Head of caudate nucleus (tissue), 42 donors: ENCODE measurements around the gene PTPRO.
A peak's percentile ranks its signal among the peaks of the same experiment; 100 is the strongest.

Source experiments
- DNase-seq, 42 donors: peaks; one replicate each; pipeline versions ENCODE4 v3.0.0 to v3.0.0-alpha.2; 2020 to 2021; ENCODE audit warnings: mixed read lengths in 7 of 42
- intact Hi-C: fragments of 100-400 bp; cut with DNase I; formaldehyde crosslinking; loops from one replicate; pipeline ENCODE4 v1.15.0; 2022

The PTPRO gene

DNA sequence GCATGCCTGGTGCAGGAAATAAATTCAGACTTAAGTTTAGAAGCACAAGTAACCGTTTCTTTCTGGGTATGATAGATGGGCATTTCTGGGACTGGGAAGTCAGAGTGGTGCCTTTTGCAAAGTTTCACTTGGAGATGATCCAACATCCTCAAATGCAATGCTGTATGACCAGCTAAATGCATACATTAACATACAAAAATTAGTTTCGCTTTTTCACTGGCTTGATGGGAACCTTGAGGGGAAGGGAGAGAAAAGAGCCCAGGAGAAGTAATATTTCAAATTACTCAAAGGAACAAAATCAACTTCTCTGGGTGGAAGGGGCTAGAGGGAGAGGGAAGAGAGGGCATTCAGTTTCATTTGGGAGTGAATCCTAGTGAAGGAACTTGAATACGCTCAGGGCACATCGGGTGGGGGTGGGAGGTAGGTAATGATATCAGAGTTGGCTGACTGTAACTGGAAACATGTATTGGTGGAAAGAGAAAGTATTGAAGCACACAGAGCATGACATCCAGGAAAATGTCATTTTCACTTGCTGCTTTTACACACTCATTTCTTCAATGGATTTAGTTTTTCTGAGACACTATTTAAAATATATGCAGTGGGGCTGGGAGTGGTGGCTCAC lies 175.5 kb downstream of the PTPRO start:
- intact Hi-C loops = no loop called here
- DNase-seq = no peak

DNA sequence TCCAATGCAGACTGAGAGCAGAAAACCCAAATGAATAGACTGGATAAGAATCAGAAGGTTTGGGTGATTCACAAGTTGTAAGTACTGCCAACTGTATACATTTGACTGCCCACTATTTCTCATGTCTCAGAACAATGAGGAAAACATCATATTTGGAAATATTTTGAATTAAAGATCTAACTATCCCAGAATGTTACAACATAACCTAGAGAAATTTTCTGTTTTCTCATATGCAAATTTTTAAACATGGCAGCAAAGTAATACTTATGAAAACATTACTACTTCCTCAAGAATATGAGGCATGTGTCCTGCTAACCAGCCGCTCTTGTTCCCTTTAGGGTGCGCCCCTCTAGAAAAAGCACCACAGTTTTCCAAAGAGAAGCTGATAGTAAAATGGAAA lies 179.9 kb downstream of the PTPRO start:
- intact Hi-C loops = no loop called here
- DNase-seq = no peak

DNA sequence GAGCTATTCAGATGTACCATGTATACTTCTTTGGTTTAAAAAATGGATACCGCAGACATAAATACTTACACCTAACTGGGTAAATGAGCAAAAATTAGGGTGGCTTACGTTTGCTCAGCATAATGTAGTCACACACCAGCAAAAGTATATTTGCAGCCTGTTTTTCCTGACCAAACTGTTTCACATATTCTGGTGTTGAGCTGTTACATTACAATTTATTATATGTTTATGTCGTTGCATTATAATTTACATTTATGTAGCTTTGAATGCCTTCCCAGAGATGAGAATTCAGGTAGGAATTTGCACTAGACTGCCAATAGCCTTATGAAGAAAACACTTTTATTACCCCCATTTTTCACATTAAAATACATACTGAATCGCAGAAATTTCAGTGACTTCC lies 183.3 kb downstream of the PTPRO start:
- intact Hi-C loops = no loop called here
- DNase-seq = no peak

DNA sequence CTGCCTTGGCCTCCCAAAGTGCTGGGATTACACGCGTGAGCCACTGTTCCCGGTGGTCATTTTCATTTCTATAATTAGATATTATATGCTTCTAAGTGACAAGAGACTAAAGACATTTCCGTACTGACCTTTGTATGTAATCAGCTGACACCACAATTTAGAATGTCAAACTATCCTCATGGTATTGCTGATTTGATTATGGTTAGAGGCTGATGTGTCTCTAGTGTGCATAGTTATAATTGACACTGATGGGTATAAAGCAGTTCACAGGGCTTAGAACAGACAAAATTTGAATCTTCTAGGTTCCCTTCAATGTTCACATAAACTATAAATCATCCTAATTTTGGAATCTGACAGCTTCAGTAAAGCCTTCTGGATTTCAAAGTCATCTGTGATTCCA lies 192.7 kb downstream of the PTPRO start:
- DNase-seq = no peak

DNA sequence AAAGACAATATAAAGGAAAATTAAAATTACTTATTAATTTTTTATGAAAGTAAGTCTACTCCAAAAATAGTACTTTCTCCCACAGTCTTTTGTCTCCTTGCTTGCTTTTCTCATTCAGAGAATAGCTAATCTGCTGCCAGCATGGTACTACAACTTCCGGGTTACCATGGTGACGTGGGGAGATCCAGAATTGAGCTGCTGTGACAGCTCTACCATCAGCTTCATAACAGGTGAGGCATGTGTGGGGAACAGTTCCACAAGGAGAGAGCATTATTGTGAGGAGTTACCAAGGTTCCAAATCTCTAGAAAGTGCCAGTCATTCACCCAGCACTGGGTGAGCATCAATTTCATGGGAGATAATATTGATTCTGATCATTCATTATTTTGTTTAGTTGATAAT lies 197.8 kb downstream of the PTPRO start:
- intact Hi-C loops = loop anchor here (5.0 kb wide), 1 partner anchor 243 kb away; no protein-coding TSS in a partner anchor
- DNase-seq = peak; percentile 28 to 89 (median 70)

More for the DNA sequence above, 192.7 kb downstream of the PTPRO start:
- intact Hi-C loops = no loop called here

DNA sequence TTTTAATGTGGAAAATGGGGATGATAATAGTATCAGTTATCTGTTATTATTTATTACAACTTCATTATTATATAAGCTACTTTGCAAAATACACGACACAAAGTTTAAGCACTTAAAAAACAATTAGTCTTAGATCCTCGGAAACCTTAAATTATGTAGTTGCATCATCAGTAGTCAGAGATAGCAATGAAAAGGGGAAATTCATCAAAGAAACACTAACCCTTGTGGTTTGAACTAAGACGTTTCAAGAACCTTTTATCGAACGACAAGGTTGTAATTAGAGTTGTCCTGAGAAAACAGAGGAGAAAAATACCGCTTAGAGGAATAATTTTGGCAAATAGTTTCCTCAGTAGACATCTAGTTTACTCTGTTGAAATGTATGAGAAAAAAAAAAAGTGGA lies 198.5 kb downstream of the PTPRO start:
- intact Hi-C loops = loop anchor here (5.0 kb wide), 1 partner anchor 244 kb away; no protein-coding TSS in a partner anchor
- DNase-seq = no peak

DNA sequence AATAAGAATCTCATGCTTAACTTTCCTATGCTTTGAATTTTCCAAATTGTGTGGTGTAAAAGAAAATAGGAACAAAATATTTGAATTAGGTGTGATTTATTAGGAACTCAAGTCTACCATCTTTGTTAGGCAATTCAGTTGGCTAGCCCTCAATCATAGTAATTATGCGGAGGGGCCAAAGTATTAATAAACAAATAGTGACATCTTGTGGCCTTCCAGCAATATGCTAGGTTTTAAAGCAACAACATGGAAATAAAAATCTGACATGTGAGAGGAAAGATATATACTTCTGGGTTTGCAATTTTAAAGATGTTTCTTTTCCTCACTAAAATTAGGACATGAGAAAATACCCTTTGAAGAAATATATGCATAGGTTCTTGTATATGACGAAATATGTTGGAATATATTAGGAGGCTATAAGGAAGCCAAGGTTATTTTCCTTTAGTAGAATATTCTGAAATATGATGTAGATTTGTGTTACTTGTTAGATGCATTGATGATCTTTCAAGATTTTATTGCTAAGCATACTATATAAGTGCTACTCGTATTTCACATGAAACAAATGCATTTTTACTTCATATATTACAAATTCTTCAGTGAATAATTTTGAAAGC lies 200.4 kb downstream of the PTPRO start:
- intact Hi-C loops = loop anchor here (5.0 kb wide), 1 partner anchor 245 kb away; no protein-coding TSS in a partner anchor
- peak in 2 of 42 donors; percentile 15 to 46 for DNase-seq

DNA sequence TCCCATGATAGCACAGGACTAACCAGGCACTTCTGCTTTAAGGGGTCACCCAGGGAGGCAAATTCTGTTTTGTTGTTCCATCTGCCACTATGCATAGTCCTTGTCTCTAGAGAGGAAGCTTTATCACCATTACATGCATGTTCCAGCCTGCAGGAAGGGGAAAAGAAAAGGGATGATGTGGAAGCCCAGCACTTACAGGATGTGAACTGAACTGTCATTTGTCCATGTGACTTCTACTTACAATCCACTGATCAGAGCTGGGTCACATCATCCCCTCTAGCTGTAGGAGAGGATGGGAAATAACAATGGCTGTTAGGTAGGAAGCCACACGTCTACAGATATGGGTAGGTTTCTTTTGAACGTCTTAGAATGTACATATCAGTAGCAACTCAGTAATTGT lies 203.1 kb downstream of the PTPRO start:
- no peak for DNase-seq
- intact Hi-C loops = no loop called here

DNA sequence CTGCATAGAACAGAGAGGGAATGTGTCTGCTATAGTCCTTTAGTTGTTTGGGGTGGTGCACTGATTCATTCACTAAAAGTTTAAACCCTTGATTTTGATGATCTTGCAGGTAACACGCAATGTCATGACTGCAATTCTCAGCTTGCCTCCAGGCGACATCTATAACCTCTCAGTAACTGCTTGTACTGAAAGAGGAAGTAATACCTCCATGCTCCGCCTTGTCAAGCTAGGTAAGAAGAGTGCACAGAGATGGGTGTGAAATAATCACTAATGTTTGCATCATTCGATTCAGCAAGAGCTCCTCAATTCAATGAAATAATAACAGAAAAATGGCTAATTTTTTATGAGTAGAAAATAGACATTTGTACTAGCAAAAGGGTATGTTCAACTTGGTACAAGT lies 203.7 kb downstream of the PTPRO start:
- DNase-seq = no peak
- intact Hi-C loops = no loop called here

DNA sequence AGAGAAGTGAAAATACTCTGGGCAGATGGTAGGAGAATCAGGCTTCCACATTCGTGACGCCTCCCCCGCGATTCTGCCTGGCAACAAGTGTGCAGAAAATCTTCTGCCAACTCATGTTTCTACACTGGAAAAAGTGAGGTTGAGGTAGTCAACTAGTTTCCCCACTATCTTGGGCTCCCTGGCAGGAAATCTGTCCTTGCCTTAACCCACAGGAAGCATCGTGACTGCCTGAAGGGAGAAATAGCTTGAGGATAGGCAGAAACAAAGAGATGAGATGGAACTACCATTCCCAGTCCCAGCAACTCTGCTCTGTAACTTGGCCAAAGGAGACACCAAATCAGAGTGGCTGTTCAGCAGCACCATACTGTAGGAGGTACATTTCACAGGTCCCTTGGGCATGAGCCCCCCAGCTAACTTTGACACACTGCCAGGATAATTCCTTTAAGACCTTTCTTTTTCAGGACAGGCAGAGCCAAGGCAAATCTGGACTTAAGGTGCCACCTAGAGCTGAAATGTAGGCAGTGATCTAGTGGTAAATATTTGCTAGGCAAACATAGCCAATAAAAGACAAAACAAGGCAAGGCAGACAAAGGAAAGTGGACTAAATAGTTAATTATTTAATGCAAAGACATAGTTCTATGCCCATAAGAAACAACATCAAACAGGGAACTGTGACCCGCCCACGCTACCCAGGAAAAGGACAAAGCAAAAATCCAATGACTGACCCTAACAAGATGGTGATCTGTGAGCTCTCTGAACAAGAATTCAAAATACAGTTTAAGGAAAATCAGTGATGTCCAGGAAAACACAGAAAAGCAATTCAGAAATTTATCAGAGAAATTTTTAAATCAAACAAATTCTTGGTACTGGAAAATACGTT lies 205.1 kb downstream of the PTPRO start:
- peak in 19 of 42 donors; percentile 7 to 56 (median 22) for DNase-seq
- intact Hi-C loops = no loop called here

DNA sequence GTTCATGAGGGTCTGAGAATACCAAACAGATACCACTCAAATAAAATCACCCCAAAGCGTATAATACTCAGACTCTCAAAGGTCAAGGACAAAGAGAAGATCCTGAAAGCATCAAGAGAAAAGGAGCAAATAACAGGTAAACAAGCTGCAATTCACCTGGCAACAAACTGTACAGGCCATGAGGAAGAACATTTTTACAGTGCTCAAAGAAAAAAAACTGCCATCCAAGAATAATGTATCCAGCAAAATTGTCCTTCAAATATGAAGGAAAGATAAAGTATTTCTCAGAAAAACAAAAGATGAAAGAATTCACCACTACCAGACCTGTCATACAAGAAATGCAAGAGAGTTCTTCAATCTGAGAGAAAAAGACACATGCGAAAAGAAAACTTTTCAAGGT lies 206.4 kb downstream of the PTPRO start:
- DNase-seq = no peak
- intact Hi-C loops = no loop called here

DNA sequence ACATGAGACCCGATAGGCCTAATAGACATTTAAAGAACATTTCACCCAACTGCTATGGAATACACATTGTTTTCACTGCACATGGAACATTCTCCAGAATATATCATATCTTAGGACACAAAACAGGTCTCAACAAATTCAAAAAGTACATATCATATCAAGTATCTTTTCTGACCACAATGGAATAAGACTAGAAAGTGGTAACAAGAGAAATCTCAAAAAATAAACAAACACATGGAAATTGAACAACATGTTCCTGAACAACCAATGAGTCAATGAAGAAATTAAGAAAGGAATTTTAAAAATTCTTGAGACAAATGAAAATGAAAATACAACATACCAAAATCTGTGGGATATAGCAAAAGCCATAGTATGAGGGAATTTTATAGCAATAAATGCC lies 208.1 kb downstream of the PTPRO start:
- intact Hi-C loops = no loop called here
- no peak for DNase-seq

DNA sequence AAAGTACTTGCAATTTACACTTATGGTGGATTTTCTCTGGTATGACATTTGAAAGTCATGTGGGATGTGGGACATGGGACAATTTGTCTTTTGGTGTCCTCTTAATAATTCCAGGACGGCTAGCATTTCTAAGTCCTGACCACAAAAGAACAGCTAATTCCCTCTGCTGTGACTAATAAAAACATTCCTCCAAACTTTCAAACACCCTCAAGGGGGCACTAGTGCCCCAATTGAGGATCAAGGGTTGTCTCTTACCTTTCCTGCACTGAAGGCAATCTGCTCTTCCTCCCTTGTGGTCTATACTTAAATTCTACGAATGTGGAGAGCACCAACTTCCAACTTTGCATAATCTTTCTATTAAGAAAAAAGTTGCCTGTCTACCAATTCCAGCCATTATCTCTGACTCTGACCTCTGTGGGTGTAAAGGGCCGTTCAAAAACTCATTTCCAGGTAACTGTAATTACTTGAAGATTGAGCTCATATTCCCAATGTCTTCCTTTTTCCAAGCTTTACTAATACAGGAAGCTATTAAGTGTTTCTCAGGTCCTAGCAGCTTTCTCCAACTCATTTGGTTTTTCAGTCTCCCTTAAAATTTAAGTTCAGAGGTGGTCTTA lies 210.2 kb downstream of the PTPRO start:
- peak in 24 of 42 donors; percentile 9 to 62 (median 33) for DNase-seq
- intact Hi-C loops = no loop called here

DNA sequence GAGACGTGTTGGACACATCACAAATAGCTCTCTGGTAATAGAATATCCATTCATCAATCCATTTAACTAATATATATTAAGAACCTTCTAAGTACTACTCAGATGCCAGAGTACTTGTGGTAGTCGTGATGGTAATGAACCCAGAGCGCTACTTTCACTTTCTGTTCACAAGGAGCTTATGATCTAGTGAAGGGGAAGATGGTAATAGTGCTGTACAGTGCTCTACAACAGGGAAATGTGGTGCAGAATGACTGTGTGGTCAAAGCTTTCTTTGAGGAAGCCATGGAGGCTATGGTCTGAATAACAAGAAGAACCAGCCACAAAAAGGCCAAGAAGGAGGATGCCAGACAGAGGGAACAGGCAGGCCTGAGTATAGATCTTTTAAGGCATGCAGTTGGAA lies 212.0 kb downstream of the PTPRO start:
- peak in 2 of 42 donors; percentile 6 to 20 for DNase-seq
- intact Hi-C loops = no loop called here

DNA sequence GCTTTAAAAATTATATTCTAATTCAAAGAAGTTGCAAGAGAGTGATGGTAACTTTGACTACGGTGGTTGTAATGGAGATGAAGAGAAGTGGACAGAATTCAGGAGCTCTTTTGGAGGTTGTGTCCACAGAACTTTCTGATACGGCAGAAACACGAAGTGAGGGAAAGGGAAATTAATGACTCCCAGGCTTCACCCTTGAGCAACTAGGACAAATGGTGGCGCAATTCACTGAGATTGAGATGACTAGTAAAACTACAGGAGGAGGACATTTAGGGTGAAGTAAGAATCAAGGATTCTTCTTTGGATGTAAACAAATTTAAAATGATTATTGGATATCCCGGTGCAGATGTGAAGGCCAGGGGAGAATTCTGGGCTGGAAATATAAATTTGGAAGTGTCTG lies 212.6 kb downstream of the PTPRO start:
- intact Hi-C loops = loop anchor here (5.0 kb wide), 1 partner anchor 42 kb away; no protein-coding TSS in a partner anchor
- peak in 1 of 42 donors; percentile 41 for DNase-seq

DNA sequence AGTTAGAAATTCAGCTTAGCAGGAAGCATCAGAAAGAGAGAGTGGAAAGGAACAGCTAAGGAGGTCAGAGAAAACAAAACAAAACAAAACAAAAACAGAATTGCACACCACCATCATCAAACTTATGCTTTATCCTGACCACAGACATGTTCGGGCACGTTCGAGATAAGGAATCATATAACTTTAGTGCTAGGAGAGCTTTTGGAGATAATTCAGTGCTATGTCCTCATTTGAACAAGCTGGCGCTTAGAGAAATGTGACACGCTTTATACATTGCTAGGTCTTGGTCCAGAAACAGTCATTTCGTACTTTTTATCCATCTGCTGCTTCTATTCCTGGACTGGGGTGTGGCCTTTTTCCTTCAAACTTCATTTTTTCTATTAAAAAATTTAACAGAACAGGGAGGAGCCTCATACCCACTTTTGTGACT lies 213.1 kb downstream of the PTPRO start:
- DNase-seq = no peak

DNA sequence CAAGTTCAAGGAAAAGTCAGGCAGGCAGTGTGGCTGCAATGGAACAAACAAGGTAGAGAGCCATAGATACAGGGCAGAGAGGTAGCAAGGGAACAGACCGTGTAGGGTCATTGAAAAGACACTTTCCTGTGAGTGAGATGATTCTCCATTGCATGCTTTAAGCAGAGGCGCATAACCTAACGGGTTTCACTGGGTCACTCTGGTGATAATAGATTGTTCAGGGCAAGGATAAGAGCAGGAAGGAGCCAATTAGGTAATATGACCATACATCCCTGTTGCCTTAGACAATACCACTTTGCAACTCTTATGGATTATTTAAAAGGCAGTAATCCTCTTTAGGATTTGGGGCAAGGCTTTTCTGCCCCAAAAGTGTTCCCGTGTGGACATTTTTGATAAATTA lies 214.1 kb downstream of the PTPRO start:
- intact Hi-C loops = loop anchor here (5.0 kb wide), 1 partner anchor 41 kb away; no protein-coding TSS in a partner anchor
- no peak for DNase-seq

More for the DNA sequence above, 213.1 kb downstream of the PTPRO start:
- intact Hi-C loops = loop anchor here (5.0 kb wide), 1 partner anchor 42 kb away; no protein-coding TSS in a partner anchor

DNA sequence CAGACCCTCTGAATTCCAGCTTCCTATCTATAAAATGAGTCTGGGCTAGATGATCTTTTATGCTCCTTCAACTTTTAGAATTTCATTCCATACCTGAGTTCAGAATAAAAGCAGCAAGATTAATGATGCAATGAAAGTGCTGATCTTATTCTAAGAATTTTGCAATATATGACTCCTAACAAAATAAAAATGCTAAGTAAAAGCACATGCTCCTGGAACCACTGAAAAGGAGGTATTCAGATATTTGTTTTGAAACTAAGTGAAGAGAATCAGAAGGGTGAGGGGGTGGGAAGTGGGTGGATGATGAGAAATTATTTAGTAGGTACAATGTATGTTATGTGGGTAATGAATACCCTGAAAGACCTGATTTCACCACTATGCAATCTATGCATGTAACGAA lies 216.6 kb downstream of the PTPRO start:
- peak in 5 of 42 donors; percentile 22 to 49 (median 32) for DNase-seq
- intact Hi-C loops = loop anchor here (5.0 kb wide), 1 partner anchor 38 kb away; no protein-coding TSS in a partner anchor

DNA sequence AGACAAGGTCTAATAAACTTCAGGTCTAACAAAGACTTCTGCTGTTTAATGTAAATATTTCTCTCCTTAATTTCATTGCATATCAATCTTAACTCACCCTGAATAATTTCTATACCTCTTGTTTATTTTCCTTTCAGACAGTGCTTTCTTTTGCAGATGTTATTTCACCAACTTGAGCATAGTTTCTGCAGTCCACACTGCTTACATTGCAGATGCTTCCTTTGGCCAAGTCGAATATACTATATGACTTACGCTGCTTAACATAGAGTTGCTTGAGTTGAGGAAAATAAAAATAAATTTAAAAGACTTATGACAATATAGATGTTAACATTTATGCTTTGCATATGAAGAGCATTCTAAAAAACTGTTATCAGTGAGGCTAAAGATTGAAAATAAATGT lies 217.7 kb downstream of the PTPRO start:
- DNase-seq = no peak
- intact Hi-C loops = no loop called here
